Gastroesophageal sphincter (tissue), 3 donors: ENCODE results near the gene STPG2.

Experiments used
- EP300 ChIP-seq: sonication (generic); formaldehyde crosslinking; IDR thresholded peaks from one replicate; pipeline ENCODE4 v1.6.1; 2017; ENCODE audit warnings: antibody characterized with exemption, mild to moderate bottlenecking
- TF ChIP-seq, protein P1 (sequence below), 4 experiments: fragments of 200-600 bp in 2 of 4; fragments of 450-650 bp in 2 of 4; sonication (generic) in 1 of 4; IDR thresholded peaks; one replicate each; pipeline ENCODE4 v1.5.1; 2017 to 2019; ENCODE audit warnings: antibody characterized with exemption in 4 of 4, mild to moderate bottlenecking in 2 of 4, moderate library complexity in 2 of 4

DNA sequence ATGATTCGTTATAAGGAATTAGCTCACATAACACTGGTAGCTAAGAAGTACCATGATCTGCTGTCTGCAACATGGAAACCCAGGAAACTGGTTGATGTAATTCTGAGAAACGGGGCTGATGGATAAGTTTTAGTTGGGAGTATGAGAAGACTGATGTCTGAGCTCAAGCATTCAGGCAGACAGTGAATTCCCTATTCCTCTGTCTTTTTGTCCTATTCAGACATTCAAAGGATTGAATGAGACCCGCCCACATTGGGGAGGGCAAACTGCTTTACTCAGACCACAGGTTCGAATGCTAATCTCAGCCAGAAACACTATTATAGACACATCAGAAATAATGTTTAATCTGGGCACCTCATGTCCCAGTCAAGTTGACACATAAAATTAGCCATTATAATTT lies 515.5 kb downstream of the STPG2 start:
- TF ChIP-seq, protein P1, sequence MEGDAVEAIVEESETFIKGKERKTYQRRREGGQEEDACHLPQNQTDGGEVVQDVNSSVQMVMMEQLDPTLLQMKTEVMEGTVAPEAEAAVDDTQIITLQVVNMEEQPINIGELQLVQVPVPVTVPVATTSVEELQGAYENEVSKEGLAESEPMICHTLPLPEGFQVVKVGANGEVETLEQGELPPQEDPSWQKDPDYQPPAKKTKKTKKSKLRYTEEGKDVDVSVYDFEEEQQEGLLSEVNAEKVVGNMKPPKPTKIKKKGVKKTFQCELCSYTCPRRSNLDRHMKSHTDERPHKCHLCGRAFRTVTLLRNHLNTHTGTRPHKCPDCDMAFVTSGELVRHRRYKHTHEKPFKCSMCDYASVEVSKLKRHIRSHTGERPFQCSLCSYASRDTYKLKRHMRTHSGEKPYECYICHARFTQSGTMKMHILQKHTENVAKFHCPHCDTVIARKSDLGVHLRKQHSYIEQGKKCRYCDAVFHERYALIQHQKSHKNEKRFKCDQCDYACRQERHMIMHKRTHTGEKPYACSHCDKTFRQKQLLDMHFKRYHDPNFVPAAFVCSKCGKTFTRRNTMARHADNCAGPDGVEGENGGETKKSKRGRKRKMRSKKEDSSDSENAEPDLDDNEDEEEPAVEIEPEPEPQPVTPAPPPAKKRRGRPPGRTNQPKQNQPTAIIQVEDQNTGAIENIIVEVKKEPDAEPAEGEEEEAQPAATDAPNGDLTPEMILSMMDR (IDR thresholded peaks at IDR 0.05), result no peak
- no peak for TF ChIP-seq EP300
